Measurements from ENCODE around the gene NUP98. TPM values are rescaled to one million over a fixed set of nuclear protein-coding genes. Genes with fewer than 3 reads are reported as not detected.

The NUP98 gene
- total and polyA plus RNA-seq, 2 experiments from 2014 or later = 23.6 to 81.4 TPM

DNA sequence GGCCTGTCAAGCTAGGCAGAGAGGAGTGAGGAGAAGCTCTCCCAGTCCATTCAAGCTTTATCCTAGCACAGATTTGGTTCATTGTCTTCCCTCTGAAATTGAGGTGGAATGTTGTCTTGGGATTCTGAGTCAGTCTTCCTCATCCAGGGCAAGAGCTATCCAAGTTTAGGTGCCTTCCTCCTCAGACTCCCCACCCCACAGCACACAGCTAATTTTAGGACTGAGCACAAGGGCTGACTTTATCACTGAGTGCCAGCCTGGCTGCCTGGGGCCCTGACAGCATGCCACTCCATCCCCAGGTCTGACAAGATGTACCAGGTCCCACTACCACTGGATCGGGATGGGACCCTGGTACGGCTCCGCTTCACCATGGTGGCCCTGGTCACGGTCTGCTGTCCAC, 13.6 kb upstream of the NUP98 start:
- Histone ChIP-seq H3K79me2 (no peaks in the 10 kb centered on the region), H3K9me2 (replicated peaks; ENCODE audit: insufficient read depth) (no peaks in the 10 kb centered on the region), H2AFZ (no peak overlapping the region), H3K9me3 (ENCODE audit: low read depth) (no peaks in the 10 kb centered on the region), H3K4me2 (no peak overlapping the region), H3K27ac (no peak overlapping the region), H3K36me3 (replicated peaks; ENCODE audit: insufficient read depth, low read depth) (no peaks in the 10 kb centered on the region), H4K20me1 (ENCODE audit: insufficient read depth, poor library complexity, severe bottlenecking) (no peaks in the 10 kb centered on the region), H3K27me3 (no peaks in the 10 kb centered on the region), H3K4me3 (no peak overlapping the region), H3K4me1 (ENCODE audit: insufficient read depth) (no peaks in the 10 kb centered on the region)
- TF ChIP-seq, protein P1, sequence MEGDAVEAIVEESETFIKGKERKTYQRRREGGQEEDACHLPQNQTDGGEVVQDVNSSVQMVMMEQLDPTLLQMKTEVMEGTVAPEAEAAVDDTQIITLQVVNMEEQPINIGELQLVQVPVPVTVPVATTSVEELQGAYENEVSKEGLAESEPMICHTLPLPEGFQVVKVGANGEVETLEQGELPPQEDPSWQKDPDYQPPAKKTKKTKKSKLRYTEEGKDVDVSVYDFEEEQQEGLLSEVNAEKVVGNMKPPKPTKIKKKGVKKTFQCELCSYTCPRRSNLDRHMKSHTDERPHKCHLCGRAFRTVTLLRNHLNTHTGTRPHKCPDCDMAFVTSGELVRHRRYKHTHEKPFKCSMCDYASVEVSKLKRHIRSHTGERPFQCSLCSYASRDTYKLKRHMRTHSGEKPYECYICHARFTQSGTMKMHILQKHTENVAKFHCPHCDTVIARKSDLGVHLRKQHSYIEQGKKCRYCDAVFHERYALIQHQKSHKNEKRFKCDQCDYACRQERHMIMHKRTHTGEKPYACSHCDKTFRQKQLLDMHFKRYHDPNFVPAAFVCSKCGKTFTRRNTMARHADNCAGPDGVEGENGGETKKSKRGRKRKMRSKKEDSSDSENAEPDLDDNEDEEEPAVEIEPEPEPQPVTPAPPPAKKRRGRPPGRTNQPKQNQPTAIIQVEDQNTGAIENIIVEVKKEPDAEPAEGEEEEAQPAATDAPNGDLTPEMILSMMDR (IDR thresholded peaks at IDR 0.05; ENCODE audit: poor library complexity) = no peak
- TF ChIP-seq EZH2 (IDR thresholded peaks at IDR 0.05; ENCODE audit: borderline replicate concordance) (no peak), EZH2phosphoT487 (IDR thresholded peaks at IDR 0.05; ENCODE audit: low read depth, severe bottlenecking, unreplicated experiment) (no peak)
- 100% methylated on average over 4 of the region's 4 CpGs for WGBS (ENCODE audit: low lambda C conversion rate, missing lambda C conversion rate)
- DNase-seq (ENCODE audit: low spot score) = no peak

DNA sequence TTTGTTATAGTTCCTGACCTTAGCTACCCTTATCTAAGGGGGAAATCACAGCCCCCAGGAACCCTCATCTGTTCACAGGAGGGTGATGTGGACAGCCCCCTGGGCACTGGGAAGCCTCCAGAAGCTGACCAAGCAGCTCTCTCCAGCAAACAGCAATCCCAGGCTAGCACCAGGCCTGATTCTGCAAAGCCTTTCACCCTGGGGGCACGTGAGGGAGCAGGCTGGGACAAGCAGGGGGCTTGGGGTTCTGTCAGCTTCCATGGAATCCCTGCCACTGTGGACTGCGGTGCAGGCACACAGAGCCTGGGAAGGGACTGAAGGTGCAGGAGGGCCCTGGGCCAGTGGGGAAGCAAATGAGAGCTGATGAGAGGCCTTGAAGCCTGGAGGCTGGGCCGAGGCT, 13.1 kb upstream of the NUP98 start:
- Histone ChIP-seq H2AFZ (no peak overlapping the region), H3K4me3 (no peak overlapping the region), H4K20me1 (ENCODE audit: insufficient read depth, poor library complexity, severe bottlenecking) (no peaks in the 10 kb centered on the region), H3K27me3 (no peaks in the 10 kb centered on the region), H3K27ac (no peak overlapping the region), H3K79me2 (no peaks in the 10 kb centered on the region), H3K9me2 (replicated peaks; ENCODE audit: insufficient read depth) (no peaks in the 10 kb centered on the region), H3K4me1 (ENCODE audit: insufficient read depth) (no peaks in the 10 kb centered on the region), H3K4me2 (no peak overlapping the region), H3K36me3 (replicated peaks; ENCODE audit: insufficient read depth, low read depth) (no peaks in the 10 kb centered on the region), H3K9me3 (ENCODE audit: low read depth) (no peaks in the 10 kb centered on the region)
- TF ChIP-seq, protein P1 (IDR thresholded peaks at IDR 0.05; ENCODE audit: poor library complexity) = no peak
- no peak for TF ChIP-seq EZH2phosphoT487 (IDR thresholded peaks at IDR 0.05; ENCODE audit: low read depth, severe bottlenecking, unreplicated experiment)
- no peak for TF ChIP-seq EZH2 (IDR thresholded peaks at IDR 0.05; ENCODE audit: borderline replicate concordance)
- no peak for DNase-seq (ENCODE audit: low spot score)
- WGBS (ENCODE audit: low lambda C conversion rate, missing lambda C conversion rate) = 79% methylated on average over 3 of the region's 3 CpGs

DNA sequence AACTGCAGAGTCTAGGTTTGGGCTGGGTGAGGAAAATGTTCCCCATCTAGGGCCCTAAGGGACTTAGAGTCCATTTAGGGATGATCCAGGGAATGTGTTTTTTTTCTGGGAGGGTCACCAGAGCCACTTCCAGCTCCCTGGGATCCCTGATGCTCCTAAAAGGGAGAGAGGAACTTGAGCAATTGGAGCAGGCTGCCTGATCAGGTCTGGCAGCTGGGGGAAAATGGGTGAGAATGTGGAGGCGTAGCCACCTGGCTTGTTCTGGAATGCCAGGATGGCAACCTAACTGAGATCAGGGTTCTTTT, 12.2 kb upstream of the NUP98 start:
- Histone ChIP-seq H3K4me3 (no peak overlapping the region), H2AFZ (no peak overlapping the region), H3K4me2 (peak overlapping the region; percentile 91), H3K9me2 (replicated peaks; ENCODE audit: insufficient read depth) (no peaks in the 10 kb centered on the region), H3K36me3 (replicated peaks; ENCODE audit: insufficient read depth, low read depth) (no peaks in the 10 kb centered on the region), H3K79me2 (no peaks in the 10 kb centered on the region), H4K20me1 (ENCODE audit: insufficient read depth, poor library complexity, severe bottlenecking) (no peaks in the 10 kb centered on the region), H3K4me1 (ENCODE audit: insufficient read depth) (no peaks in the 10 kb centered on the region), H3K27me3 (no peaks in the 10 kb centered on the region), H3K9me3 (ENCODE audit: low read depth) (no peaks in the 10 kb centered on the region), H3K27ac (no peak overlapping the region)
- DNase-seq (ENCODE audit: low spot score) = no peak
- TF ChIP-seq, protein P1 (IDR thresholded peaks at IDR 0.05; ENCODE audit: poor library complexity) = no peak
- TF ChIP-seq EZH2 (IDR thresholded peaks at IDR 0.05; ENCODE audit: borderline replicate concordance) (no peak), EZH2phosphoT487 (IDR thresholded peaks at IDR 0.05; ENCODE audit: low read depth, severe bottlenecking, unreplicated experiment) (no peak)
- WGBS (ENCODE audit: low lambda C conversion rate, missing lambda C conversion rate) = 93% methylated on average over 1 of the region's 1 CpG
